ENCODE measurements around the gene PLTP.

DNA sequence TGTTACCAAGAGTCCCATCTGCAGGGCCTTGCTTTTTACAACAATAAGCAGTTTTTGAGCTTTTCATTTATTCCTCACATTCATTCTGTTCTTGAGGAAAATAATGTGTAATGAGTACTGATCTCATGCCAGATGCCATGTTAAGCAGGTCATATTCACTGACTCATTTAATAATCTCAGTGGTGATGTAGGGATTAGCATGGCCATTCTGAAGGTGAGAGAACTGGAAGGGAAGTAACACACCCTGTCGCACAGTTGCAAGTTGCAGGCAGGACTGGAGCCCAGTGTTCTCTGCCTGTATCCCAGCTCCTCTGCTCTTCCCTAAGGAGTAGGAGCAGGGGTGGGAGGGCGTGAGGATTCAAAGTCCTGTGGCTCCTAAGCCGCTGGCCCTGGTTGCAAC lies 28.1 kb upstream of the PLTP start:
- TF ChIP-seq, protein P1, sequence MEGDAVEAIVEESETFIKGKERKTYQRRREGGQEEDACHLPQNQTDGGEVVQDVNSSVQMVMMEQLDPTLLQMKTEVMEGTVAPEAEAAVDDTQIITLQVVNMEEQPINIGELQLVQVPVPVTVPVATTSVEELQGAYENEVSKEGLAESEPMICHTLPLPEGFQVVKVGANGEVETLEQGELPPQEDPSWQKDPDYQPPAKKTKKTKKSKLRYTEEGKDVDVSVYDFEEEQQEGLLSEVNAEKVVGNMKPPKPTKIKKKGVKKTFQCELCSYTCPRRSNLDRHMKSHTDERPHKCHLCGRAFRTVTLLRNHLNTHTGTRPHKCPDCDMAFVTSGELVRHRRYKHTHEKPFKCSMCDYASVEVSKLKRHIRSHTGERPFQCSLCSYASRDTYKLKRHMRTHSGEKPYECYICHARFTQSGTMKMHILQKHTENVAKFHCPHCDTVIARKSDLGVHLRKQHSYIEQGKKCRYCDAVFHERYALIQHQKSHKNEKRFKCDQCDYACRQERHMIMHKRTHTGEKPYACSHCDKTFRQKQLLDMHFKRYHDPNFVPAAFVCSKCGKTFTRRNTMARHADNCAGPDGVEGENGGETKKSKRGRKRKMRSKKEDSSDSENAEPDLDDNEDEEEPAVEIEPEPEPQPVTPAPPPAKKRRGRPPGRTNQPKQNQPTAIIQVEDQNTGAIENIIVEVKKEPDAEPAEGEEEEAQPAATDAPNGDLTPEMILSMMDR (IDR thresholded peaks at IDR 0.05; ENCODE audit: poor library complexity, severe bottlenecking): no peak
- TF ChIP-seq EP300 (conservative IDR thresholded peaks at IDR 0.05; ENCODE audit: poor library complexity, severe bottlenecking): no peak
- TF ChIP-seq, protein P2, sequence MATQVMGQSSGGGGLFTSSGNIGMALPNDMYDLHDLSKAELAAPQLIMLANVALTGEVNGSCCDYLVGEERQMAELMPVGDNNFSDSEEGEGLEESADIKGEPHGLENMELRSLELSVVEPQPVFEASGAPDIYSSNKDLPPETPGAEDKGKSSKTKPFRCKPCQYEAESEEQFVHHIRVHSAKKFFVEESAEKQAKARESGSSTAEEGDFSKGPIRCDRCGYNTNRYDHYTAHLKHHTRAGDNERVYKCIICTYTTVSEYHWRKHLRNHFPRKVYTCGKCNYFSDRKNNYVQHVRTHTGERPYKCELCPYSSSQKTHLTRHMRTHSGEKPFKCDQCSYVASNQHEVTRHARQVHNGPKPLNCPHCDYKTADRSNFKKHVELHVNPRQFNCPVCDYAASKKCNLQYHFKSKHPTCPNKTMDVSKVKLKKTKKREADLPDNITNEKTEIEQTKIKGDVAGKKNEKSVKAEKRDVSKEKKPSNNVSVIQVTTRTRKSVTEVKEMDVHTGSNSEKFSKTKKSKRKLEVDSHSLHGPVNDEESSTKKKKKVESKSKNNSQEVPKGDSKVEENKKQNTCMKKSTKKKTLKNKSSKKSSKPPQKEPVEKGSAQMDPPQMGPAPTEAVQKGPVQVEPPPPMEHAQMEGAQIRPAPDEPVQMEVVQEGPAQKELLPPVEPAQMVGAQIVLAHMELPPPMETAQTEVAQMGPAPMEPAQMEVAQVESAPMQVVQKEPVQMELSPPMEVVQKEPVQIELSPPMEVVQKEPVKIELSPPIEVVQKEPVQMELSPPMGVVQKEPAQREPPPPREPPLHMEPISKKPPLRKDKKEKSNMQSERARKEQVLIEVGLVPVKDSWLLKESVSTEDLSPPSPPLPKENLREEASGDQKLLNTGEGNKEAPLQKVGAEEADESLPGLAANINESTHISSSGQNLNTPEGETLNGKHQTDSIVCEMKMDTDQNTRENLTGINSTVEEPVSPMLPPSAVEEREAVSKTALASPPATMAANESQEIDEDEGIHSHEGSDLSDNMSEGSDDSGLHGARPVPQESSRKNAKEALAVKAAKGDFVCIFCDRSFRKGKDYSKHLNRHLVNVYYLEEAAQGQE (IDR thresholded peaks at IDR 0.05; ENCODE audit: borderline replicate concordance): no peak
- TF ChIP-seq POLR2AphosphoS5 (IDR thresholded peaks at IDR 0.05): no peak
- no peak for TF ChIP-seq EZH2 (IDR thresholded peaks at IDR 0.05; ENCODE audit: borderline replicate concordance, insufficient read depth, low read length, poor library complexity, severe bottlenecking)

Measured in neural cell (in vitro differentiated cells).